Calu3 (cell line): ENCODE measurements around the gene LIPC. TPM values are rescaled to one million over a fixed set of nuclear protein-coding genes. Genes with fewer than 3 reads are reported as not detected.
A peak's percentile ranks its signal among the peaks of the same experiment; 100 is the strongest.

Experiments used
- BruUV-seq: library from RNA; stranded (reverse); fragments of 400-500 nt; replicated peaks from 2 replicates; lab custom pipeline; 2021; lab: Mats Ljungman, UMichigan
- CTCF ChIA-PET: fragments of 300-600 bp; sonication (Branson Sonifier 250); formaldehyde crosslinking; loops from one replicate; lab custom pipeline; 2022; ENCODE audit warnings: antibody characterized with exemption; lab: Charles Lee
- DNase-seq: peaks from one replicate; pipeline ENCODE4 v3.0.0; 2022
- H3K27ac Mint-ChIP-seq: one replicate; pipeline ENCODE4 v1.8.0; 2022; ENCODE audit warnings: mixed read lengths; ENCODE audit not compliant: unreplicated experiment
- H3K27me3 Mint-ChIP-seq: one replicate; pipeline ENCODE4 v1.8.0; 2022; ENCODE audit warnings: mixed read lengths; ENCODE audit not compliant: unreplicated experiment
- H3K36me3 Mint-ChIP-seq: one replicate; pipeline ENCODE4 v1.8.0; 2022; ENCODE audit warnings: mild to moderate bottlenecking, moderate library complexity, mixed read lengths; ENCODE audit not compliant: insufficient read depth, unreplicated experiment
- H3K4me1 Mint-ChIP-seq: one replicate; pipeline ENCODE4 v1.8.0; 2022; ENCODE audit warnings: mild to moderate bottlenecking, low read depth, mixed read lengths; ENCODE audit not compliant: unreplicated experiment
- H3K4me3 Mint-ChIP-seq: one replicate; pipeline ENCODE4 v1.8.0; 2022; ENCODE audit warnings: mild to moderate bottlenecking, low read depth, moderate library complexity, mixed read lengths; ENCODE audit not compliant: unreplicated experiment
- H3K9me3 Mint-ChIP-seq: one replicate; pipeline ENCODE4 v1.8.0; 2022; ENCODE audit warnings: low read depth, mixed read lengths; ENCODE audit not compliant: unreplicated experiment
- CTCF ChIP-seq: fragments of 200-600 bp; IDR thresholded peaks from one replicate; pipeline ENCODE4 v1.8.0; 2022; ENCODE audit warnings: antibody characterized with exemption; ENCODE audit not compliant: unreplicated experiment
- intact Hi-C: fragments of 100-400 bp; cut with micrococcal nuclease; formaldehyde crosslinking; loops from one replicate; pipeline ENCODE4 v1.10.0; 2022; ENCODE audit not compliant: unreplicated experiment
- total RNA-seq: library from RNA; stranded (reverse); gene quantifications from 2 replicates; pipeline ENCODE4 v1.2.3, GENCODE V29; 2022

LIPC gene
- total RNA-seq, 1 experiment from 2014 or later, result not detected

- TF ChIP-seq CTCF, result no peak
- Mint-ChIP-seq H3K9me3 (no peaks in the 10 kb centered on the region), H3K27me3 (no peaks in the 10 kb centered on the region), H3K36me3 (no peaks in the 10 kb centered on the region), H3K27ac (no peak overlapping the region), H3K4me3 (no peak overlapping the region), H3K4me1 (peaks cover 21% of the 10 kb centered on the region)
- BruUV-seq, result no TSS peak
- intact Hi-C loops, result no loop called here
- DNase-seq, result no peak
- CTCF ChIA-PET, result interaction anchor here (0.7 kb wide), 1 partner anchor 1020 kb away, joined by 4 read pairs; no protein-coding TSS in a partner anchor
These were observed 69.9 kb downstream of the LIPC start for GRCh38 chr15:58501636-58502188.

- Mint-ChIP-seq H3K9me3 (no peaks in the 10 kb centered on the region), H3K4me3 (no peak overlapping the region), H3K27me3 (no peaks in the 10 kb centered on the region), H3K4me1 (peaks cover 24% of the 10 kb centered on the region), H3K36me3 (no peaks in the 10 kb centered on the region), H3K27ac (no peak overlapping the region)
- no TSS peak for BruUV-seq
- DNase-seq, result no peak
- intact Hi-C loops, result no loop called here
- CTCF ChIA-PET, result no interaction called here
- TF ChIP-seq CTCF, result no peak
These were observed 71.6 kb downstream of the LIPC start for GRCh38 chr15:58503139-58504027.

- no peak for TF ChIP-seq CTCF
These were observed 73.0 kb downstream of the LIPC start for GRCh38 chr15:58504674-58505234.

GRCh38 chr15:58505581-58505980 is 73.8 kb downstream of the LIPC start:
- Mint-ChIP-seq H3K27ac (peak overlapping the region; percentile 33), H3K9me3 (no peaks in the 10 kb centered on the region), H3K4me3 (no peak overlapping the region), H3K4me1 (peaks cover 24% of the 10 kb centered on the region), H3K36me3 (no peaks in the 10 kb centered on the region), H3K27me3 (no peaks in the 10 kb centered on the region)
- TF ChIP-seq CTCF, result no peak
- intact Hi-C loops, result no loop called here
- BruUV-seq, result no TSS peak
- no peak for DNase-seq
- CTCF ChIA-PET, result interaction anchor here (0.6 to 1.5 kb wide), 3 partner anchors 12 to 244 kb away, joined by 3 to 5 read pairs (median 3); no protein-coding TSS in a partner anchor

More at GRCh38 chr15:58504674-58505234, 73.0 kb downstream of the LIPC start:
- Mint-ChIP-seq H3K27me3 (no peaks in the 10 kb centered on the region), H3K4me3 (no peak overlapping the region), H3K27ac (no peak overlapping the region), H3K9me3 (no peaks in the 10 kb centered on the region), H3K4me1 (peaks cover 24% of the 10 kb centered on the region), H3K36me3 (no peaks in the 10 kb centered on the region)
- DNase-seq, result no peak
- BruUV-seq, result no TSS peak
- CTCF ChIA-PET, result interaction anchor here (0.6 to 1.5 kb wide), 4 partner anchors 12 to 245 kb away, joined by 3 to 5 read pairs (median 3); no protein-coding TSS in a partner anchor
- intact Hi-C loops, result no loop called here
